ENCODE data around the gene LAMA5.

Gene LAMA5

DNA sequence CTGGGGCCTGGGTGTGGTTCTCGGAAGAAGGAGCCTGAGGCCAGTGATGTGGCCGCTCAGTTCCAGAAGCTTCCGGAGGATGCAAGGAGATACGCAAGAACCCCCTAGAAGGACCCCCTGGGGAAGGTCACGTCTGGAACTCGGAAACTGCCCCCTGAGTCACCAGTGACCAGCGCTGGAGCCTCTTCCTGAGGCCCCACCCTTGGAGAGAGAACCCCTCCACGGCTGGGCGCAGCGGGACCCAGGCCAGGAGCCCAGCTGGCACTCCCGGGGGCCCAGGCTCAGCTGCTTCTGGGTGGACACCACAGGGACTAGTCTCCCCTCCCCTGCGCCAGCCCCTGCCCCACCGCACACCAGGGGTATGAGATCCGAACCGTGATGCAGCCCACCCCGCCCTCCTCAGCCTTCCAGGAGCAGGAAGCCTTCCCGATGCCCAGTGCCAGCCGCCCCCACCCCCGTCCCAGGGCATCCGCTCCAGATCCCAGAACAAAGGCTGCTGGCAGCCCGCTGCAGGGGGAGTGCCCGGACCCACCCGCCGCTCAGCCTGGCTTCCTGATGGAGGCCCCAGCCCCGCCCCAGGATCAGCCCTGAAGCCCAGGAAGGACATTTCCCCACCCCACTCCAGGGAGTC, 7.5 kb downstream of the LAMA5 start:
- peak; percentile 12 for DNase-seq

DNA sequence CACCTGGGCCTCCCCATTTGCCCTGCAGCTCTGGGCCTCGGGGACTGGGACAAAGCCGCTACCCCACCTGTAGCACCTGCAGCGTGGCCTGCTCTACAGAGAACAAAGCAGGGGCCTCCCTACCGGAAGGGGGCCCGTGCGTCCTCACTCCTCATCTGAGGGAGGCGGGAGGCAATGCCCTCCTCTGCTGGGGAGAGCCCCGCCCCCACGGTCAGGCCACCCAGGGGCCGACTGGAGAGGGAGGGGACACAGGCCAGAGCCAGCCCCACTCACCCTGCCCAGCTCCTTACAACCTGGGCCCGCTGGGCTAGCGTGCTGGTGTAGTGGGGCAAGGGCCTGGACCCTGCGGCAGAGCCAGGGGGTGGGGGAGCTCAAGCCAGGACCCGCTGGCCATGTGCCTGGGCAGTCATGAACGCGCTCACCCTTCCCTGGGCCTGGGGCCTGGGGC, 8.0 kb downstream of the LAMA5 start:
- peak; percentile 34 for DNase-seq

DNA sequence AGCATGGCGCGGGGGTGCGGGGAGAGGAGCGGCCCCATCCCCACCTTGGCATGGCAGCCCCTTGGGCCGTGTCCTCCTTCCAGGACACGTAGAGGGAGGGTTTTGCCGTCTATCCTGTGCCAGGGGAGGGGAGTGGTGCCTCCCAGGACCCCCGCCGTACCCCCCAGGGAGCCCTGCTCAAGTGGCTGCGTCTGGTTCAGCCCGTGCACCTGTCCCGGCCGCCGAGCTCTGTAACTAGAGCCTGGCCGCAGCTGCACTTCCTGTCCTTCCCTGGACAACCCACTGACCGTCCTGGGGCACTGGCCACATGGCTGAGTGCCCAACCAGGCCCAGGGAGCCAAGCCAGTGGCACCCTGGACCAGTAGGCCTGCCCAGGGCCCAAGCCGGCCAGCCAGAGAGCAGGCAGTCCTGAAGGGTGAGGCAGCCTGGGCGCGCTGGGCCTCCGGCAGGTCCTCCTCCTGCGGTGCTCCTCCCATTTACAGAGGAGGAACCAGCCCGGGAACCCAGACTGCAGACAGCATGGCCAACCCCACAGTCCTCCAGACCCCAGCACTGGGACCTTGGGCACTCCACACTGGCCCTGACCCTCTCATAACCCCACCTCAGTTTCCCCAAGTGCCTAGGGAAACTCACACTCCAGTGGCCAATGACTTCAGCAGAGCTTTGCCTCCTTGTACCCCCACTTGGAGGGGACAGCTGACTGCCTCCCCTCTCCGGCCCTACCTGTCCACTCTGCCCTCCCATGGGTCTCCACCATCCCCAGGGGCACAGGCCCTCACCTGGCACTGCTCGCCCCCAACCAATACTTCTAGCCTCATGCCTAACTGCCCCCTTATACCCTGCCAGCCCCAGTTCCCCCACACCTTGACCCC, 8.7 kb downstream of the LAMA5 start:
- DNase-seq = no peak

DNA sequence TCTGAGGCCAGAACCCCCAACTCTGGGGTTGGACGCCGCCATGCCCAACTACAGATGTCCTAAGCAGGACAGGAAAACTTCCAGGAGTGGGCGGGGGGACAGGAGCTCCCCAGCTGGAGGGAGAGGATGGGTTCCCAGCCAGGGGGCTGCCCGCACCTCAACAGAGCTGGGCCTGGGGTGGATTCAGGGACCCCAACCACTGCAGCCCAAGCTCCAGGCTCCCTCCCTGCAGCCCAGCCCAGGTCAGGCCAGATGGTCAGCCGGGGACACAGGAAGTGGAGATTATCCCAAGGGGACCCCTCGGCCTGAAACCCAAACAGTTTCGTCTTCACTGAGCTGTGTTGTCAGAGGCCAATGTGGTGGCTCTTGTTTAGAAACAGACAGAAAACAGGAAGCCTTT, 9.4 kb downstream of the LAMA5 start:
- DNase-seq = peak; percentile 46

DNA sequence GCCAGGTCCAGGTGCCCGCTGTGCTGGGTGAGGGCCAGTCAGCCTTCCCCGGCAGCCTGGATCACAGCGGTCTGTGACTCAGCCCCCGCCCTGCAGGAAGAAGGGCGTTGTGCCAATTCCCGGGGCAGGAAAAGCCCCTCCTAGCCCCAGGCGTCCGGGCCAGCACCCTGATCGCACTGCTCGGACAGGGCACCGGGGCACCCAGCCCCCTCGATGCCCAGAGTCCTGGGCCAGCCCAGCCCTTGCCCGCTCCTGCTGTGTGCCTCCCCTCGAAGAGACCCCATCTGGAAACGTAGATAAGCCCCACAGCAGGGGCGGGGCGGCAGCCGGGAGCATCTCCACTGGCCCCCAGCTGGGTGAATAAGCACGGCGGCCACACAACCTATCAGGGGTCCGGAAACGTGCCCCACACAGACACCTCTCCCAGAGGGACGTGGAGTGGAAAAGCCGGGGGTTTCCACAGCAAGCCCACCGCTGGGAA, 9.9 kb downstream of the LAMA5 start:
- DNase-seq = no peak

DNA sequence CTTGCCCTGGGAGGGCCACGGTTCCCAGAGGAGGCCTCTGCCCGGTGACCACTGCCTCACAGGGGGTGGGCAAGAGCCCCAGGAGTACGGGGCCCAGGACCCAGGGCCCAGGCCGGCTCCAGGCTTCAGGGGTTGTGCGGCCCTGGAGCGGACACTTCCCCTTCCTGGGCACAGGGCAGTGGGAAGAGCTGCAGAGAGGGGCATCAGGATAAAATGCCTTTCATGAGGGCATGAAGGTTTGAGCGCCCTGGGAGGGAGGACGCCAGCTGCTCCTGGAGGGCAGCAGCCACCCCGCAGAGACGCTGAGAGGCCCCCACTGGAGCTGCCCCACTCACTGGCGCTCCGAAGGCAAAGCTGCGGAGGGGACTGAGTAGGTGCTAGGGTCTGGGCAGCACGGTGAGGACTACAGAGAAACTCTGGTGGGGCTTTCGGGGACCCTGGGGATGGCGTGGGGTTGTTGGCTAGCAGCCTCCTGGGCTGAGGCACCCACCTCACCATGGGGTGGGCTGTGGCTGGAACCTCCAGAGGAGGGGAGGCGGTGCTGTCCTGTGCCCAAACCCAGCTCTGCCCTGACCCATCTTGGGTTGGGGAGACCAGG, 10.4 kb downstream of the LAMA5 start:
- DNase-seq = no peak

DNA sequence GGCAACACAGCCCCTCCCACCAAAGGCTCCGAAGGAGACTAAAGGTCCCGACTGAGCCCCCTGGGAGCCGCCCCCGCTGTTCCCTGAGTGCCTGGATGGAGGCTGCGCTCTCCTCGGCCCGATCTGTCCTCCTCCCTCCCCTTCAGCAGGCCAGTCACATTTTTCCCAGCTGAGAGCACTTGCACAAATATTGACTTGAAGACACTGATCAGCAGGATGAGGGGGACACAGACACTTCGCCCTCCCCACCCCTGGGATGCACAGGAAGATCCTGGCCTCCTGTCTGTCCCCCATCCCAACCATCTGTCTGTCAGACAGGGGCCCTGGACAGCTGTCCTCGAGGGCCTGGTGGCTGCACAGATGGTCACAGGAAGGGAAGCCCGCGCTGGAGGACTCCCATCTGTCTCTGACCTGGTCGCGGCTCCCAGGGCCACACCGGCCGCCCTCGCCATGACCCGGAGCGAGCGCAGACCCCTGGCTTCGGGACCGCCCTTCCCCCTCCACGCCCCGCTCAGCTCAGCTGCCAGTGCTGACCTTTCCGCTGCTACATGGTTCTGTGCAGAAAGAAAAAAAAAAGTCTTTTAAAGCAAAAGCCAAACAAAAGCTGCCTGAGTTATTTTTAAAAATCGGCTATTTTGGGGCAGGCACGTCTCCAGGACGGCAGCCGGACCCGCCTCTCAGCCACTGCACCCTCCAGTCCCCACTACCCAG, 11.1 kb downstream of the LAMA5 start:
- DNase-seq = peak; percentile 84

DNA sequence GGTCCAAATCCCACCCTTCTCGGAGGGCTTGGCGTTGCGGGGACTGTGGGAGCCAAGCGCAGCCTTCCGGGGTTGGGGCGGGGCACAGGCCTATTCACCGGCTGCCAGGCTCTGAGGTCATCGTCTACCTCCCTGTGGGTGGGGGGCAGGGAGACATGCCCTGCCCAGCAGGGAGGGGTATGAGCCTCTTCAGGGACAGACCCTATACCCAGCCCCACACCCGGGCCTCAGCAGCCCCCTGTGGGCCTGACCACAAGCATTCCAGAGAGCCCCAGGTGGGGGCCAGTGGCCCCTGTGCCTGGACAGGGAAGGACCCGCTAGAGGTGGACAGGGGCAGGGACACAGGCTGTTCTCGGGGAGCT, 11.6 kb downstream of the LAMA5 start:
- DNase-seq = no peak

DNA sequence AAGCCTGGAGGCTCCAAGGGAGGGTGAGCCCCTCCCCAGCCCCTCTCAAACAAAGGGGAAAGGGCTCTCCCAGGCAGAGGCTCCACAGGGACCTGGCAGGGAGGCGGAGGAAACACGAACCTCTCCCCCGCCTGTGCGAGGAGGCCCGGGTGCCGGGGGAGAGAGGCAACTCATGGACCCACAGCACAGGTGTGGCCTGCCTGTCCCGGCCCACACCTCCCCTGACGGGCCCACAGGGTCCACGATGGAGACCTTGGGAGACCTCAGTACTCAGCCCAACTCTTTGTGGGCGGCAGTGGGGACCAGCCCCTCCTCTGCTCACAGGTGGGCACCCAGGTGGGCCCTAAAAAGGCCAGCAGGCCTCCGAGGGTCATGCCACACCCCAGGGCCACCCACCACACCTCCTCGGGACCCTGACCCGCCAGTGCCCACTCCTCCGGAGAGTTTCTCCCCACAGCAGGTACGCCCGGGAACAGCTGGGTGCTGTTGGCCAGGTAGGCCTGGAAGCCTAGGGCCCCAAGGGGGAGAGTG, 12.2 kb downstream of the LAMA5 start:
- peak; percentile 12 for DNase-seq

DNA sequence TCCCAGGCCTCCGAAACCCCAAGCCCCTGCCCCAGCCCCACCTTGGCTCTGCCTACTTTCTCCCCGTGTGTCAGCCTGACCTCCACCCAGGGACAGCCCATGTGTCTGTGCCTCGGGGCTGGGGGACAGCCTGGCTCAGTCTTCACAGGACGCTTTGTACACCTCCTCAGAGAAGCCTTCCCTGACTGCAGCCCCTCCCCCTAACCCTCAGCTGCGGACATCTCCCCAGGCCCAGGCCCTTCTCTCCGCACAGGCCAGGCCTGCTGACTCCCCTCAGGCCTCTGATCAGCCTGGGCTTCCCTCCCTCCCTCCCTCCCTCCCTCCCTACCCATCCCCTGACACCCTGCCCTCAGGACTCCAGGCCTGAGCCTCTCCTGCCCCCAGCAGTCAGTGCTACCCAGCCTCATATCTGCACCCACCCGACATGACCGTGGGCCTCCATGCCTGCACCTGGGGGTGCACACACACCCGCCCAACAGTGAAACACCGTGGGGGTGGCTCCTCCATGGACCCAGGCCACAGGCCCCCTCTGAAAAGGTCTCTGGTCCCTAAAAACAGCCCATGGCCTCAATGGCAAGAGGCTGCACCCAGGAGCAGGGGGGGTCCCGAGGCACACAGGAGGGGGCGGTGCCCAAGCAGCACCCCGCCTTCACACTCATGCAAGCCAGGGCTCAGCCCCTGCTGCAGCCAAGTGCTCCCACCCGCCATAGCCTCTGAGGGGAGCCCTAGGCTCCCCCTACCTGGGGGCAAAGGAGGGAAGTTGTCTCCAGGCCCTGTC, 12.9 kb downstream of the LAMA5 start:
- DNase-seq = no peak

DNA sequence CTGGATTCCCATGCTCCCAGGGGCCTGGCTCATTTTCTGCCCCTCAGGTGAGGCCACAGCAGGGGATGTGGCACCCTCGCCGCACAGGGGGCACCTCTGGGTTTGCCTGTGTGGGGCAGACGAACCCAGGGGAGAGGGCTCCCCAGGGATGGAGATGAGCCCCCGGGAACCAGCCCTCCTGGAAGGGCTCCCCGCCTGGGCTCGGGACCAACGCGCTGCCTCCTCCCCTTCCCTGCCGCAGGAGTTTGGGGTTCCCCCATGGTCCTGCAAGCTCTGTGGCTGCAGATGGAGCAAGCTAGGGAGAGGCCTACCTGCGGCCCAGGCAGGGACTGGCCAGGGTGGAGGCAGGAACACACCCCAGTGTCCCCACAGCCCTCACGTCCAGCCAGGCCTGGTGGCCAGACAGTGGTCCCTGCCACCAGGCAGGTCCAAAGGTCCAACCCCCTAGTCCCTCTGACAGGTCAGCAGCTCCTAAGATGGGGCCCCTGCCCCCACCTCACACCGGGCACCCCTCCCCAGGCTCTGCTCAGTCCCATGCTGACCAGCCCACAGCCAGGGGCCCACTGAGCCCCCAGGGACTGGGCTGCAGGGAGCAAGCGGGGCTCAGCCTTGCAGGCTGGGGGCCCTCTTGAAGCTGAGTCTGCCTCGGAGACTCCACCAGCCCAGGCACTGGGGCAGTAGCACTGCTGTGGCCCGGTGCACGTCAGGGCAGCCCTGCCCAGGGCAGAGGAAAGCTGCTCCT, 13.7 kb downstream of the LAMA5 start:
- DNase-seq = no peak

DNA sequence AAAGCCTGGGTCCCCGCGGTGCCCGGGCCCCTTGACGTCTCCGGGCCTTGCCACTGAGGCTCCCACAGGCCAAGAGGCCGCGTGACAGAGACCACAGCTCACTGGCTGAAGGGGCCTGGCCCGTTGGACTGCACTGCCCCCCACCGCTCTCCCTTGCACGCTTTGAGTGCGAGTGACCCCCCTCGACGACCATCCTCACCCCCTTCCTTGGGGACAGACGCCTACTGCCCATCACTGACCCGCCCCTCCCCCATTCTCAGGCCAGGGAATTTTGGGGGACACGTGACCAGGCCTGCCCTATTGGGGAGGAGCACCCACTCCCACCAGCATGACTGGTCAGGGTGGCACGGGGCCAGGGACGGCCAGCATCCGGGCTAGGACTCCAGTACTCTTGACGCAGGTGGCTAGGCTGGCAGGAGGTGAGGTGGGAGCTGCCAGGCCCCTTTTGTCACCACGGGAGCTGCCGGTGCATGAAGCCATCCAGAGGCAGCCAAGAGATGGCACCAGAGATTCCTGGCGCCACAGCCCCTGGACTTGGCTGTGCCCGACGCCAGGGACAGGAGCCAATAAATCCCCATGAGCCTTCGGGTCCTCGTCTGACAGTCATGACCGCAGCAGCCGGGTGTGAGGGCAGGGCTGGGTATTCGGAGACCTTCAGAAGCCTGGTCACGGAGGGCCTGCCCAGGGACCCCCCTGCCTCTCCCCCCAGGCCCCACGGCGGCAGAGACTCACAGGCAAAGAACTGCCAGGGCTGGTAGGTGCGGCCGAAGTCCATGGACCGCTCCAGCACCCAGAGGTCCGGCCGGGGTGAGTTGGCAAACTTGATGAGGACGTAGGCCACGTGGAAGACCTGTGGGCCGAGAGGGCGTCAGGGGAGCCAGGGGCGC, 14.5 kb downstream of the LAMA5 start:
- no peak for DNase-seq

DNA sequence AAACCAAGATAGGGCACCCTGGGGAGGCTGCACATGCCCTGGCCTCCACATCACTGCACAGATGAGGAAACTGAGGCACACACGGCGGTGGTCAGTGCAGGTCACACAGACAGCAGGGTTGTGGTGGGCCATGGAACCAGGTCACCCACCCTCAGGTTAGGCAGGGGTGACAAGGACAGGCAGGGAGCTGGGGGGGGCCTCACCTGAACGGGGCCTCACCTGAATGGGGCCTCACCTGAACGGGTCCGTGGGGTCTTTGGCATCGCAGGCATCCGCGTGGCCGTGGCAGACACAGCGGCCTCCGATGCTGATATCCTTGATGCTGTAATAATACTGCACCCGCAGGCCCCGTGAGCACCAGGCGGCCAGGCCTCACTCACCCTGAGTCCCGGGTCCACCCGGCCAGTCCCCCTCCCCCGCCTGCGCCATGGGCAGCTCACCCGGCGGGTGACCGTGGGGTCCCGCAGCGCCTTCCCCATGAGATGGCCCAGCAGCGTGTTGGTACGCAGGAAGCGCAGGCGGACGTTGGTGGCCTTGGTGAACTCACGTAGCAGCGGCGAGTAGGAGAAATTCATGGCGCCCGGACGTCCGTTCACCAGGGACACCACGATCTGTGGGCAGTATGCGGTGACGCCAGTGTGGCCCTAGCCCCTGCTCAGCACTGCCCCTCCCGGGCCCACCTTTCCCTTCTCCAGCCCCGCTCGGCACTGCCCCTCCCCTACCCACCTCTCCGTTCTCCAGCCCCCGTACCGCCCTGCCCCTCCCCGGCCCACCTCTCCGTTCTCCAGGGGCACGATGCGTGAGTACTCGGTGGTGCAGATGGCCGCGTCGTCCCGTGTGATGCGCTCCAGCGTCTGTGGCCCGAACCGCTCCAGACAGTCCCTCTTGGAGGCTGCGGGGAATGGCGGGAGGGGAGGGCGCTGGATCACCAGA, 15.4 kb downstream of the LAMA5 start:
- DNase-seq = no peak

DNA sequence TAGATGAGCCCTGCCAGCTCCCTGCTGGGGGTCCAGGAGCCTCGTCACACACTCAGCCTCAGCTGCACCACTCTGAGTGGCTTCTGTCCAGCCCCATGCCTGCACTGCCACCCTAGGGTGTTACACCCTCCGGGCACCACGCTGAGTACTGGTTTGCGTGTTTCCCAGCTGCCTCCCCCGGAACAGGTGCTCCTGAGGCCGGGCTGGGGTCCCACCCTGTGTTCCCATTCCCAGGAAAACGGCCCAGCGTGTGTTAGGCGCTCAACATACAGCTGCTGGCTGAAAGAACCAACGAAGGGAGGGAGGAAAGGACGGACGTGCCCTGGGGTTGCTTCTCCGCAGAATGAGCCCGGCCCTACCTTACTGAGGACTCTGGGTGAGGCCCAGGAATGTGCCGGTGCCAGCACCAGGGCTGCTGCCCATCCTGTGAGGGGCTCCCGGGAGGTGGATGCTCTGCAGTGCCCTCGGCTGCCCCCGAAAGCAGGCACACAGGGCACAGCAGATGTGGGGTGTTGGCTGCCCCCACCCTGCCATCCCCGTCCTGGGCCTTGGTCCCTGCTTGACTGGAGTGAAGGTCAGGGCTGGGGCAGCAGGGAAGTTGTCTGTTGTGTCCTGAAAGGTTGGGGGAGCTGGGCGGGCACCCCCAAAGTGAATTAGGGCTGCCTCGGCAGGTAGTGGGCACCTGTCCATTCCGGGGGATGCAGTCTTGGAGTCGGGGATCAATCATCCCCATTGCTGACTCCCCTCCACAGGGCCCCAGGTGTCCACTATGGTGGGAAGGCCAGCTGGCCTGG, 16.3 kb downstream of the LAMA5 start:
- no peak for DNase-seq

DNA sequence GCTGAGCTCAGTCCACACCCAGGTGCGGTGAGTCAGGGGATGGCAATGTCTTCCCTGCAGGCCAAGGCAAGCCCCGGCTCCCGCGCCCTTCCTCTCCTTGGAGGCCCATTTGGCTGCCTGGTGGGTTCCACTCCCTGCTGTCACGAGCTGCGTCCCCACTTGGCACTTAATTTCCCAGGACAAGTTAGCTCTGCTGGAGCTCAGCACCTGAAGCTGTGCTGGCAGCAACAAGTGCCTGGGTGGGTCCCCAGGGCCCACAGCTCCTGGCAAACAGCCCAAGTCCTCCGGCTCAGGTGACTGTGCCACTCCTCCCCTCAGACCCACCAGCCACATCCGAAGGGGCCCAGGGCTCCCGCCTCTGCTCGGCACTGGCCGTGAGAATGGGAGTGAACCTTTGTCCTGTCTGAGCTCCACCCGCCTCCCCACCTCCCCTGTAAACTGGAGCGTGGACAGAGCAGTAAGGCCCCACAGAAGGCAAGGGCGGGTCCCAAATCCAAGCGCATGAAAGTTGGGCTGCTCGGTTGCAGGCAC, 16.9 kb downstream of the LAMA5 start:
- DNase-seq = no peak

DNA sequence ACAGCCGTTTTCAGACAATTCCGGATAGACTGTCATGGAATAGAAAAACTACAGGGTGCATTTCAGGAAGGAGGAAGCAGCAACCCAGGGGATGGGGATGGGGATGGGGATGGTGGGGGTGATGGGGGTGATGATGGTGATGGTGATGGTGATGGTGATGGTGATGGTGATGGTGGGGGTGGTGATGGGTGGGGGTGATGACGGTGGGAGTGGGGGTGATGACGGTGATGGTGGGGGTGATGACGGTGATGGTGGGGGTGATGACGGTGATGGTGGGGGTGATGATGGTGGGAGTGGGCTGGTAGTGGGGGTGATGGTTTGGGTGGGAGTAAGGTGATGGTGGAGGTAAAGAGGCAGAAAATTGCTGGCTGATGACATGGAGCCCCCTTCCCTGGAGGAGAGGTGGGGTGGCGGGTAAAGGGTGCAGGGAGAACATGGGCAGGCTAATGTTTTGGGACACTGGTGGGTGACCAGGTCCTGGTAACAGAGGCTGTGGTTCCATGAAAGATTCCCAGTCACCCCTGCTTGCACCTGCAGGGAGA, 17.5 kb downstream of the LAMA5 start:
- no peak for DNase-seq

DNA sequence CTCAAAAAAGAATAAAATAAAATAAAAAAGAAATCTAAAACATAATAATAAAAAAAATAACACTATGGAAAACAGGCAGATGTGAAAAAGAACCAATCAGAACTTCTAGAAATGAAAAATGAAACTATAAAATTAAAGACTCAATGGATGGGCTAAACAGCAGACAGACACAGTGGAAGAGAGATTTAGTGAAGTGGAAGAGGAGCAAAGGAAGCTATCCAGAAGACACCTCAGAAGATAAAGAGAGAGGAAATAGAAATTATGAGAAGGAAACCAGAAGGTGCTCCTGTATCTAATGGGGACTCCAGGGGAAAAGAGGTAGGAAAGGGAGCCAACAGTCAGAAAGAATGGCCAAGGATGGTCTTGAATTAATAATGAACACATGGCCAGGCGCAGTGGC, 18.5 kb downstream of the LAMA5 start:
- DNase-seq = no peak

DNA sequence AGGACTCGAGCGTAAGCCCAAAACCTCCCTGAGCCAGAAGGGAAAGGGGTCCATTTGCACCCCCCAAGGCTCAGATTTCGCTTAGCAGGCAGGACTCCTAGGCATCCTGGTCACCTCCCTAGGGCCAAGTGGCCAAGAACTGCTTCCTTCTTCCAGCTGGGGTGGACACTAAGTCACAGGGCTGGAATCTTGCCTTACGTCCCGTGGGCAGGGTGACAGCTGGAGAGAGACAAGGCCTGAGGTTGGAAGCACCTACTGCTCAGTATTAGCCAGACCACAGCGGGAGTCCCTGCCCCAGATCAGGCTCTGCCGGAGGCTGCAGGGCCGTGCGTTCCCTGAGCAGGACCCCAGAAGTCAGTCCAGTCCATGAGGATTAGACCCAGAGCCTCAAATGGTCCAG, 19.7 kb downstream of the LAMA5 start:
- no peak for DNase-seq
